WI38 (cell line): ENCODE results near the gene ABTB1.

Source experiments
- H3K4me3 ChIP-seq: 2 replicates; pipeline ENCODE4 v1.5.1; 2011; ENCODE audit warnings: low read depth, mild to moderate bottlenecking, control low read depth, low read length
- CTCF ChIP-seq: IDR thresholded peaks from 2 replicates; pipeline ENCODE4 v1.5.1; 2012; ENCODE audit warnings: low read depth, mild to moderate bottlenecking, control low read depth, low read length

ABTB1 gene

GRCh38 chr3:127717357-127718244, 44.8 kb downstream of the ABTB1 start:
- no peak overlapping the region for H3K4me3 ChIP-seq
- no peak for TF ChIP-seq CTCF

GRCh38 chr3:127718245-127718915, 45.6 kb downstream of the ABTB1 start:
- no peak for TF ChIP-seq CTCF
- H3K4me3 ChIP-seq: no peak overlapping the region

- H3K4me3 ChIP-seq: no peak overlapping the region
- TF ChIP-seq CTCF: no peak
Observed at GRCh38 chr3:127718916-127719290, 46.2 kb downstream of the ABTB1 start.

GRCh38 chr3:127719369-127719768, 46.6 kb downstream of the ABTB1 start:
- H3K4me3 ChIP-seq: no peak overlapping the region

GRCh38 chr3:127720161-127720823, 47.5 kb downstream of the ABTB1 start:
- H3K4me3 ChIP-seq: no peak overlapping the region
- TF ChIP-seq CTCF: no peak

More at GRCh38 chr3:127719369-127719768, 46.6 kb downstream of the ABTB1 start:
- no peak for TF ChIP-seq CTCF

GRCh38 chr3:127720985-127721935, 48.5 kb downstream of the ABTB1 start:
- H3K4me3 ChIP-seq: no peak overlapping the region
- no peak for TF ChIP-seq CTCF
